Pons (tissue), 1 donor: ENCODE measurements around the gene PCCA.
"Not testable (repeated sequence)": the region's sequence is repeated elsewhere in the genome, so short reads cannot be mapped to it uniquely, and the experiment has no call there.

Experiments
- DNase-seq: peaks from one replicate; pipeline ENCODE4 v3.0.0-alpha.2; 2016; ENCODE audit warnings: low spot score

PCCA gene, protein sequence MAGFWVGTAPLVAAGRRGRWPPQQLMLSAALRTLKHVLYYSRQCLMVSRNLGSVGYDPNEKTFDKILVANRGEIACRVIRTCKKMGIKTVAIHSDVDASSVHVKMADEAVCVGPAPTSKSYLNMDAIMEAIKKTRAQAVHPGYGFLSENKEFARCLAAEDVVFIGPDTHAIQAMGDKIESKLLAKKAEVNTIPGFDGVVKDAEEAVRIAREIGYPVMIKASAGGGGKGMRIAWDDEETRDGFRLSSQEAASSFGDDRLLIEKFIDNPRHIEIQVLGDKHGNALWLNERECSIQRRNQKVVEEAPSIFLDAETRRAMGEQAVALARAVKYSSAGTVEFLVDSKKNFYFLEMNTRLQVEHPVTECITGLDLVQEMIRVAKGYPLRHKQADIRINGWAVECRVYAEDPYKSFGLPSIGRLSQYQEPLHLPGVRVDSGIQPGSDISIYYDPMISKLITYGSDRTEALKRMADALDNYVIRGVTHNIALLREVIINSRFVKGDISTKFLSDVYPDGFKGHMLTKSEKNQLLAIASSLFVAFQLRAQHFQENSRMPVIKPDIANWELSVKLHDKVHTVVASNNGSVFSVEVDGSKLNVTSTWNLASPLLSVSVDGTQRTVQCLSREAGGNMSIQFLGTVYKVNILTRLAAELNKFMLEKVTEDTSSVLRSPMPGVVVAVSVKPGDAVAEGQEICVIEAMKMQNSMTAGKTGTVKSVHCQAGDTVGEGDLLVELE

DNA sequence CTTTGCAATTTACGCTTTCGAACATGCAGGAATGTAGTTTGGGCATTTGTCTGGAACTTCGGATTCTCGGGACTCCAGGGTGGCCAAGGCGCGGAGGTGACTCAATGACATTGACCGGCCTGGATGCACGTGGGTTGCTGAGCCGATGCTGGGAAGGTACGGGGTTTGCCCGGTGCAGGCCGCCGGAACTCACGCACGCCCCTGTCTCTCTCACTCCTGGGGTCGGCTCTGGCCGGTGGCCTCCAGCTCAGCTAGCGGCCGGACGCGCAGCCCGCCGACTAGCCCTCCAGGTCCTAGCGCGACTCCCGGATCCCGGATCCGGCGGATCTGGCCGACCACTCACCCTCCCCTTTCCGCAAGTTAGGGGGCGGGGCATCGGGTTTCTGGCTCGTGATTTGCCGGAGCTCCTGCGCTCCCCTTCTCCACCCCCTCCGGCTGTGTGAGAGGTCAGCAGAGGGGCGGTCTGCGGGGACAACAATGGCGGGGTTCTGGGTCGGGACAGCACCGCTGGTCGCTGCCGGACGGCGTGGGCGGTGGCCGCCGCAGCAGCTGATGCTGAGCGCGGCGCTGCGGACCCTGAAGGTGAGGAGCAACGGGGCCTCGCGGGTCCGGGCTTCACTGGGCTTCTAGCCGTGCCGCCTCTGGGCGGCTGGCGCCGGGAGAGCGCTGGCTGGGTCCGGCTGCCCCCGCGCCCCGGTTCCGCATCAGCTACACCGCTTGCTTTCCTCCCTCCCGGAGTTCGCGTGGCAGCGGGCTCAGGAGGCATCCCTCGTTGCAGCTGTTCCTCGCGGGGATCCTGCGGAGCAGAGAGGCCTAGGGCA, at the start of gene PCCA:
Gene PCCA (plus strand): TSS at position 450 of the 821 bp plus-strand sequence. CDS start 28 bp downstream, at position 478.
- DNase-seq = peak; percentile 93

DNA sequence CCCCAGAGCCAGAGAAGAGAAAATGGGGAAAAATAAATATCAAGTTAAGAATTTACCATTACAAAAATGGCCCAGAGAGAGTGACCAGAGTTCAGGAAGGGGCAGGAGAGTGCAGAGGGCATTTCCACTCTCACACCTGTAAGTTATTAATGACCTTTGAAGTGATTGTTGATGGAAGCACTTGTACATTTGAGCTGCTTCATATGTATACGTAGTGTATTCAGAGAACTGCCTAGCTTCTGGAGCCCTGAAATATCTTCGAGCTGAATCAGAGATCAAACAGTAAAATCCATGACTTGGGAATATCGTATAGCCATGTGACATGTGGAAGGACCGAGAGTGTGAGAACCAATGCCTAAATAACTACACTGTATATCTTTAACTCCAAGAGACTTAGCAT, 49.2 kb upstream of the PCCA start:
- DNase-seq = no peak

DNA sequence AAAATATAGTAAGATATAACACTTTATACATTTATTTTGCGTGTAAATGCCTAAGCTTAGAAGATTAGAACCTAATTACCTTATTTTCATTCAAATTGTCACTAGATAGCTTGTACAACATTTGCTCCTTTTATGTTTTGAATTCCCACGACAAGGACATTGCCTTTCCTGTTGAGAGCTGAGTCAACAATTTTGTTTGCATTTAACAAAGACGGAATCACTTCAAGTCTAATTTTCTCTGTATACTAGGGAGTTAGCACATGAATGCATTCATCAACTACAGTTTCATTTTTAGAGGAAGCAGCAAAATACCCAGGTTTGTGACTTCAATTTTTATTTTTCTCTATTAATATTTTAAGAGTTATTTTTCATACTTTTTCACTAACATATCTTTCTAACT, 48.7 kb upstream of the PCCA start:
- DNase-seq = no peak

DNA sequence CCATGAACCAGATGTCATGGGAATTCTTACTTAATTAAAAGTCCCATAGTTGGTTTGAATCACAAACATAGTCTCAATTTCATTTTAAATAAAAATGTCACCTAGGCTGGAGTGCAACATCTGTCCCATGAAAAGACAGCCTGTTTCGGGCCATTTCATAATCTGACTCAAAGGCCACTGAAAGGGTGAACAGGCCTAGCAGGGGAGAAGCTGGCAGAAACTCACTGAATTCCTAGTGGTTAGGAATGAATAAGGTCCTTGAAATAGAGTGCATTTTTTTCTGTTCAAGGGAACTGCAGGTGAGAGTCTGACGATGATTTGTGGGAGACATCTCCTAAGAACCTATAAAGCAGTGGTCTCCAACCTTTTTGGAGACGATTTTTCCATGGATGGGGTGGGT, 44.0 kb upstream of the PCCA start:
- no peak for DNase-seq

DNA sequence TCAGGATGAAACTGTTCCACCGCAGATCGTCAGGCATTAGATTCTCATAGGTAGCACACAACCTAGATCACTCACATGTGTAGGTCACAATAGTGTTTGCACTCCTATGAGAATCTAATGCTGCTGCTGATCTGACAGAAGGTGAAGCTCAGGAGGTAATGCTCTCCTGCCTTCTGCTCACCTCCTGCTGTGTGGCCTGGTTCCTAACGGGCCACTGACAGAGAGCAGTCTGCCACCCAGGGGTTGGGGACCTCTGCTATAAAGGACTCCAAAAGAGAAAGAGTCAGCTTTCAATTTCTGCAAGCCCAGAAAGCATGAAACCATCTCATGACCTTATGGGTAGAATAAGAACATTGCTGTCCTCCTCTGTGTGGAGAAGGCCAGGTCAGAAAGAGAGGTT, 43.5 kb upstream of the PCCA start:
- no peak for DNase-seq

DNA sequence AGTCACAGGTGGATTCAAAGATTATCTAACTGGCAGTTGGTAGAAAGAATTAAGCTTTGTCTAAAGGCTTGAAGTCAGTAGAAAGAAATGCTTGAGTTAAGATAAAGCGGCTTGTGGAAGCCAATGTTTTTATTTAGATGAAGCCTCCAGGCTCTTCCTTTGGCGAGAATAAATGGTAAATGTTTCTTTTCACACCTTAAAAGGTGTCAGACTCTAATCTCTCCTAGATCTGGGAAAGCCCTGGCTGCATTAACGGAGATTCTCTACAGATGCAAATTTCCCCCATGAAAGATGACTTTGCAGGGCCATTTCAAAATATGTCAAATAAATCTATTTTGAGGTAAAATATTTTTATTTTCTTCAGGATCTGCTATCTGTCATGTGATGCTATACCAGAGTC, 37.8 kb upstream of the PCCA start:
- DNase-seq = no peak

DNA sequence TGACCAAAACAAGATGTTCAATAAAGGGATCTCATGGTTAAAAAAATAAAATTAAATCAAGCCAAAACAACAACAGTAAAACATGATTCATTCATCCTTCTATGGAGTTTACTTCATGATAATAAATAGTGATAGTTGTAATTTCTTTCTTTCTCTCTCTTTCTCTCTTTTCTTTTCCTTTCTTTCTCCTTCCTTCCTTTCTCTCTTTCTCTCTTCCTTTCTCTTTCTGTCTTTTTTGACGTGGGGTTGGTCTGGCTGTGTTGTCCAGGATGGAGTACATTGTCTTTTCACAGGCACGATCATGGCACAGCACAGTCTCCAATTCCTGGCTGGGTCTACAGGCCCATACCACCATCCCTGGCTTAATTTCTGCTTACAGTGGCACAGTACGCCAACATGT, 29.1 kb upstream of the PCCA start:
- no peak for DNase-seq

DNA sequence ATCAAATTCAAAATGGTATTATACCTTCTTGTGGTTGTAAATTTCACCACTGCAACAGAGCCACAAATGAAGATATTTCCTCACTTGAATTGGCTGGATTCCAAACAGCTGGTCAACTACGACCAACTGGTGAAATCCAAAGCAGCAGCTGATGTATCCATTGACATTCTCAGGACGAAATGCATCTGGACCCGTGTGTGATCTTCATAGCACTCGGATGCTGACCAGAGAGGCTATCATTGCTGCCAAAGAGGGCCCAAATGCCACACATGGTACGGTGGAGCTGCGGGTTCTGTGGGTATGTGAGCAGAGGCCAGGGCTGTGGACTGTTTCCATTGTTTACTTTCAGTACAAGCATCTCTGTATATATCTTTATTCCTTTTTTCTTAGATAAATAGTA, 25.6 kb upstream of the PCCA start:
- DNase-seq = no peak

DNA sequence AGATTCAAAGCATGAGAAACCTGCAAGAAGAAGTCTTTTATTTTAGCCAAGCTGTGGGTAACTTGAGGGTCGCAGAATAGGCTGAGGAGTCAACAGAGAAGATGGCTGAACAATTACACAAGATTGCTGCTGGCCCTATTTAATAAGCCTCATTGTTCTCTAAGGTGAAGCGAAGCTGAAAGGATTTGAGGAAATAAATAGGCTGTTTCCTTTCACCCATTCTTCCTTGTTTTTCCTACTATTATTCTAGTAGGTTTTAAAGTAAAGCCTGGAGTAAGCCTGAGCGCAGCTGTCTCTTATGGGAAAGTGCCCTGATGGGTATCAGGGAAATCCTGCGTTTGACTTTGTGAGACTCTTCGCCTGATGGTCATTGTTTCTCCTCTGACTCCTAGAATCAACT, 25.0 kb upstream of the PCCA start:
- DNase-seq = no peak

DNA sequence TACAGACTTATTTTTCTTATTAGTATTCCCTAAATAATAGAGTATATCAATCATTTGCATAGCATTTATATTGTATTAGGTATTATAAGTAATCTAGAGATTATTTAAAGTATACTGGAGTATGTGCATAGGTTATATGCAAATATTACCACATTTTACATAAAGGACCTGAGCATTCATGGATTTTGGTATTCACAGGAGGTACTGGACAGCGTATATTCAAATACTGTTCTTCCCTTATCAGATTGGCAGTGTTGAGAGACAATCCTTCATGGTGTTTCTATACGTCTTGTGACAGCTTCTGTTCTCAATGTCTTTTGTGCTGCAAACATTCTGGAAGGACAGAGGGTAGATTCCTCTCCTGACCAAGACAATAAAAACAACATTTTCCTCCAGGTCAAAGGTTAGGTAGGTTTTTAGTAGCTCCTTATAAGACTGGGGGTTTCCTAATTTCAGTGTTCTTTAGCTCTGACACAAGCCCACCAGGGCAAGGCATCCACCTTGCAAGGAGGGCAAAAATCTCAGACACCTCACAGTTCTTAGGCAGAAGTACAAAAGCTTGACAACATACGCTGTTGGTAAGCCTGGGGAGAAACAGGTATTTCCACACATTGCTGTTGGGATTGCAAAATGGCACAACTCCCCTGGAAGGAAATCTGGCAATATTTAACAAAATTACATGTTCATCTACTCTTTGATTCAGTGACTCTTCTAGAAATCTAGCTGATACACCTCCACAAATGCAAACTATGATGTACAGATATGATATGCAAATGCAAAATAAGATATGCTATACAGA, 20.6 kb upstream of the PCCA start:
- no peak for DNase-seq

DNA sequence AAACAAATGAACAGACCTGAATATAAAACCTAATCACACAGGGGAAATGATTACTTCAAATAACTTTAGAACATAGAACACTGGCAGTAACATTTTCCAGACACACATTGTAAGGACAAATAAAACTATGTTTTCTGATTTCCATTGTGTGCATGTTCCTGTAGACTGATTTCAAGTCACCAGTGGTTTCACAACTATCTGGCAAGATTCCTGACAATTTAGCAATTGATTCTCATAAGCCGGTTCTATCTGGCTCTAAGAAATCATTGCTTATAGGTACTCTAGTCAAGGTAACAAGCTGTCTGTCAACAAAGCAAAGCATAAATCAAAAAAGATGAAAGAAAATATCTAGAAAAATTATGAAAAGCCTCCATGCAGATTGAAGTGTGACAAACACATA, 19.6 kb upstream of the PCCA start:
- no peak for DNase-seq

DNA sequence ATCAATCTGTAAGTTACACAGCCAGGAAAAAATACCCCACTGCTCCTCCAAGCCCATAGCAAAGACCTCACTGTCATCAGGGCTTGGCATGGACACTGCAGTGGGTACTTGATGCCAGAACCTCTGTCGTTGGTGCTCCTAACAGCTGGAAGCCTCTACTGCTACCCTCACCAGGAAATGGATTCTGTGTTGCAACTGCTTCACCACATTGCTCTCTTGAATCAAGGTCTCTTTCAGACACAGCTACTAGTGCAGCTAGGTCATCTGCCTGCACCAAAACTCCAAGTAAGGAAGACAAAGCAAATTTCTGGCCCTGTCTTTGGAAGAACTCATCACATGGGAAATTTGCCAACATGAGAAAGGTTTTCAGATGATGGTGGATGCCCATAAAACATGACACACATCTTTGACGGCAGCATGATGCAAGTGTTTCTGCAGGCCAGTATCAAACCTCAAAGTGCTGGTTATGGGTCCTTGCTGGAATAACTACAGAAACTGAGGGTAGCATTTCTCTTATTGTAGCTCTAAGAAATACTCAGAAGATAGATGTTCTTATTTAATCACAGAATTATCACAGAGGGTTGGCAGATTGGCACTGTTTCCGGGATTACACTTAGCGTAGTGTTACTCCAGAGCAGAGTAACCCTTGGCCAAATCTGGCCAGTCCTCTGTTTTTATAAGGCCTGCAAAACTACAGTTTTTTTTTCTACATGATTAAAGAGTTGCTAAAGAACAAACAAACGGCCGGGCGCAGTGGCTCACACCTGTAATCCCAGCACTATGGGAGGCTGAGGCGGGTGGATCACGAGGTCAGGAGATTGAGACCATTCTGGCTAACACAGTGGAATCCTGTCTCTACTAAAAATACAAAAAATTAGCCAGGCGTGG, 12.9 kb upstream of the PCCA start:
- DNase-seq = no peak

DNA sequence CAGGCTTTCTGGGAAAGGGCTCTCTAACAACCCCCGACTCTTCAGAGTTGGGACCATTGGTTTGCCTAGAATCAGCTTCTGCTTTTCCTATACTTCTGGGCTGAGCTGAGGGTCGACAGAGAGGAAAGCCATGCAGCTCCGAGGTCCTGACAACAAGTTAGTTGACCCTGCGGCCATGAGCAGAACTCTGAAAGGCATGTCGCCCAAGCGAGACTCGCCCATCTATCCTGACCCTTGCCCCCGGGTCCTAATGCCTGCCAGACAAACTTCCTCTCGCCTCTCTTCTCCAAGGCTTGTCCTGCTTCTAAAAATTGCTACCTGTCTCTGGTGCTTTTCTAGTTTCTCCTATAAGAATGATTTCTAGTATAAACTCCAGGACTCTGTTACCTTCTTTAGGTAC, 9.9 kb upstream of the PCCA start:
- DNase-seq = not testable (repeated sequence)

DNA sequence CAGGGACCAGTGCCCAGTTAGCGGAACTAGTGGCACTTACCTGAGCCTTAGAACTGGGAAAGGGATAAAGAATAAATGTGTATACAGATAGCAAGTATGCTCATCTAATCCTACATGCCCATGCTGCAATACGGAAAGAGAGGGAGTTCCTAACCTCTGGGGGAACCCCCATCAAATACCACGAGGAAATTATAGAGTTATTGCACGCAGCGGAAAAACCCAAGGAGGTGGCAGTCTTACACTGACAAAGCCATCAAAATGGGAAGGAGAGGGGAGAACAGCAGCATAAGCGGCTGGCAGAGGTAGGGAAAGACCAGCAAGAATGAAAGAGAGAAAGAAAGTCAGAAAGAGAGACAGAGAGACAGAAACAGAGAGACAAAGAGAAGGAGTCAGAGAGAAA, 5.5 kb upstream of the PCCA start:
- DNase-seq = not testable (repeated sequence)

DNA sequence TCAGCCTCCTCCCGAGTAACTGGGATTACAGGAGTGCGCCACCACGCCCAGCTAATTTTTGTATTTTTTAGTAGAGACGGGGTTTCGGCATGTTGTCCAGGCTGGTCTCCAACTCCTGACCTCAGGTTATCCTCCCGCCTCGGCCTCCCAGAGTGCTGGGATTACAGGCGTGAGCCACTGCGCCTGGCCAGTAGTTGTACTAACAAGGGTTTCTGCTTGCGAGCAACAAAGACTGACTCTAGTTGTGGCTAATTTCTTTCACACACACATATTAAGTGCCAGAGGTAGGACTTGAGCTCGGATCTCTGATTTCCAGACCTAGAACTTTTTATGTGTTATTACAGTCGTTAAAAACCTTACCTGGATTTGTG, 635 bp upstream of the PCCA start:
- DNase-seq = no peak

DNA sequence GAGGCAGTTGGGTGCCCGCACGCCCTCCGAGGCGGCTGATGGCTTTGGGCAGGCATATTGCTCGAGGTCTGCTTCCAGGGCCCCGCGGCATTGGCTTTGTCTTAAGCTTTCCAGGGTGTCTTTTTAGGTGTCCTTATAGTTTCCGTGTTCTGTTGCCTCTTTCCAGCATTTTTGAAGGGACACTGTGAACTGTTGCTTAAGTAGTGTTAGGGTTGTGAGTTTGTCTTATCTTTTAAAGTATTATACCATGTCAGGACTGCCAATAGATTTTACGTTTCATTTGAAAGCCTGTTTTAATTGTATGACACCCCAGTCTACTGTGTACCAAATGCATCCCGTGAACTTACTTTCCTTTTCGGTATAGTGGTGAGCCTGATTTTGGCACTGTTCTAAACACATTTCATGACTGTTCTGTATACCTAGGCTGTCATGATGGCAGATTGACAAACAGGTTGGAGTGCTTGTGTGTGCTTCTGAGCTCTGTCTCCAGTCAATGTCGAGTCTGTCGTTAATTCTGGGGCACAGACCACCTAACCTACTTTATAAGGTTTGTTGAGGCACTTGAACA, 656 bp downstream of the PCCA start:
- DNase-seq = peak; percentile 17

DNA sequence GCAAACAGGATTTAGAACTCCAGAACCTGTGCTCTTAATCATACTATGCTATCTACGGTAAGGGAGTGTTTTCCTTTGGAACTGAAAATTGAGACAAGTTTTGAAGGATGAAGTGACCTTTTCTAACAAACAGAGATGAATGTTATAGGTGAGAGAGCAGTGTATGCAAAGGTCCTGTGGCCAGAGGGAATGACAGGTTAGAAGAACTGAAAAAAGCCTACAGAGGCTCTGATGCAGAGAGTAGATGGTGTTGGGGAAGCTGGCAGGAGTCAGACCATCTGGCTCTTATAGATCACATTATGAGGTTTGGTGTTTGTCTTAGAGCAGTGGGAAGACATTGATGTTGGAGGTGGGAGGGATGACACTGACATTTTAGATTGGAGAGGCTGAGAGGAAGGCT, 2.0 kb downstream of the PCCA start:
- DNase-seq = no peak

DNA sequence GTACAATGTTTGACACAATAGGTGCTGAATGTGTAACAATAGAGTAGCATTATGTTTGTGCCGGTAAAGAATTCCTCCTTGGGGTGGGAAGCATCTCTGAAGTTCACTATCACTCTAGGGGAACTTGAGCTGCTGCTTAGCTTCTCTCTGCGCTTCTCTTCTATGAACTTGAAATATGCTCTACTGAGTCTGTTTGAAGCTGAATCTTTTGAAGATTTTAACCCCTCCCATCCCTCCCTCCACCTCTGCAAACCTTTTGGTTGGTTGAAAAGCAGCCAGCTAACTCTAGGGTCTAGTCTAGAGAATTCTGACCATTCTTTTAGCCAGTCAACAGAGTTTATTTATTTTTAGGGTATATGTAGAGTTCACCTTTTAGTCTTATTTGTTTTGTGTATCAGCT, 2.5 kb downstream of the PCCA start:
- DNase-seq = no peak

DNA sequence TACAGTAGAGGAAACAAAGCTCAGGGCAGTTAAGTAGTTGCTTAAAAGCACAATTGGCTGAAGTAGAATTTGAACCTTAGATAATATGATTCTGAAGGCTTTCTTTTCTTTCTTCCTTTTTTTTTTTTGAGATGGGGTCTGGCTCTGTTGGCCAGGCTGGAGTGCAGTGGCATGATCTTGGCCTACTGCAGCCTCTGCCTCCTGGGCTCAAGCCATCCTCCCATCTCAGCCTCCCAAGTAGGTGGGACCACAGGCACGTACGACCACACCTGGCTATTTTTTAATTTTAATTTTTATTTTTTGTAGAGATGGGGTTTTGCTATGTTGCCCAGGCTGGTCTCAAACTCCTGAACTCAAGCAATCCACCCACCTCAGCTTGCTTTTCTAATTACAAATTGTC, 3.4 kb downstream of the PCCA start:
- DNase-seq = not testable (repeated sequence)

DNA sequence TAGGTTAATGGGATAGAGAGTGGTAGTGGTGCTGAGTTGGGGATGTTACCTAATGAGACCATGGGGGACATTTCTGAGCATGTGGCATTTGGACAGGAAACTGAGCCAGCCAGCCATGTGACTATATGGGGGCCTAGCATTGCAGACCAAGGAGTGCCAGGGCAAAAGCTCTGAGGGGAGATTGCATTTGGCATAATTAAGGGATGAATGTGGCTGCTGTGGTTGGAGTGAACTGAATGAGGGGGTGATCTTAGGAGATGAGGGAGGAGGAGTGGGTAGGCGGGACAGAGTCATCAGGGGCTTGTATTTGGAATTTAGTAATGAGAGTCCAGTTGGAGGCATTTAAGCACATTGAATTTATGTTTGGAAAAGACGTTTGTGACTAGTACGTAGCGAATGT, 6.6 kb downstream of the PCCA start:
- DNase-seq = no peak

DNA sequence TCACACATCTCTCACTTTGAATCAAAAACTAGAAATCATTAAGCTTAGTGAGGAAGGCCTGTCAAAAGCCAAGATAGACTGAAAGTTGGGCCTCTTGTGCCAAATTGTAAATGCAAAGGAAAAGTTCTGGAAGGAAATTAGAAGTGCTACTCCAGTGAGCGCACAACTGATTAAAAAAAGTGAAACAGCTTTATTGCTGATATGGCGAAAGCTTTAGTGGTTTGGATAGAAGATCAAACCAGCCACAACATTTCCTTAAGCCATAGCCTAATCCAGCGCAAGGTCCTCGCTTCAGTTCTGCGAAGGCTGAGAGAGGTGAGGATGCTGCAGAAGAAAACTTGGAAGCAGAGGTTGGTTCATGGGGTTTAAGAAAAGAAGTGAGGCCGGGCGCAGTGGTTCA, 7.6 kb downstream of the PCCA start:
- no peak for DNase-seq
